ENCODE results near the gene TMEM163.
"Not testable (repeated sequence)": the region's sequence is repeated elsewhere in the genome, so short reads cannot be mapped to it uniquely, and the experiment has no call there.

Gene TMEM163

DNA sequence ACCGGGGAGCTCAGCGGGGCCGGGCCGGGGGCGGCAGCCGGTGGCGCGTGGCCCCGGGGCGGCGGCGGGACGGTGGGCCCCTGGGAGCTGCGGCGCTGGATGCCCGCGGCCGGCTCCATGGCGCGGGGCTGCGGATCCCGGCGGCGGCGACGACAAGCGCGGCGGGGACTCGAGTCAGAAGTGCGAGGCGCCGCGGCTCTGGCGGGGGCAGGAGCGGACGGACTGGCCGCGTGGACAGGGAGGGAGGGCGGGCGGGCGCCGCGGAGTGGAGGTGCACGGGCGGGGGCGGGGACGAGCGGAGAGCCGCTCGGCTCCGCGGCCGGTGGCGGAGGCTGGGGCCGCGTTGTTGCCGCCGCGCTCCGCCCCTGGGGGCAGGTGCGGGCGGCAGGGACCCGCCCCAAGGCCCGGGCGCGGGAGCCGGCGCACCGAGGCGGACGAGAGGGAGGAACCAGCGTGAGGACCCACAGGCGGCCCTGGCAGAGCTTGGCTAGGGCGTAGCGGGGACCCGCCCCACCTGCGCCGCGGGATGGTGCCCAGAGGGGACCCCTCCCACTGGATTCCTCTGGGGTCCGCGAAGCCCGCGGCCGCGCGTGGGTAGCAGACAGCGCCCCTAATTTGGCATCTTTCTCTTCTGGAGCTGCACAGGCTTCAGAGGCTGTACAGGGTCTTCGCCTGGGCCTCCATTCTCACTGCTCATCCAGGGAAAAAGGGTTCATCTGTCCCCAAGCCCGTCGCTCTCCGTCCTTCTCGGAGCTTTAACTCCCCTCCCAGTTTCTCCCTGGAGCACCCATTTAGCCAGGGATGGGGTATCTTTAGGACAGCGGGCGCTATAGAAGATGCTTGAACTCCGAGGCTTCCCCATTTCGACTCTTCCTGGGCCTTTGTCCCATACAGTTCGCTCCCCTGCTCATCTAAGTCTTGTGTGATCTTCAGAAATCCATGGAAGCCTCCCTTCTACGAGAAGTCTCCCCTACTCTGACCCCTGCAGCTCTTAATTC, at the start of gene TMEM163:
Gene TMEM163 (minus strand): TSS at position 184 of the 998 bp plus-strand sequence.
- DNase-seq (ENCODE audit: low spot score), result no peak

GRCh38 chr2:134766583-134766982, 47.8 kb upstream of the TMEM163 start:
- DNase-seq (ENCODE audit: low spot score), result no peak

- DNase-seq (ENCODE audit: low spot score), result no peak
Measured at GRCh38 chr2:134765987-134766386, 47.2 kb upstream of the TMEM163 start.

GRCh38 chr2:134764164-134764563, 45.4 kb upstream of the TMEM163 start:
- no peak for DNase-seq (ENCODE audit: low spot score)

DNA sequence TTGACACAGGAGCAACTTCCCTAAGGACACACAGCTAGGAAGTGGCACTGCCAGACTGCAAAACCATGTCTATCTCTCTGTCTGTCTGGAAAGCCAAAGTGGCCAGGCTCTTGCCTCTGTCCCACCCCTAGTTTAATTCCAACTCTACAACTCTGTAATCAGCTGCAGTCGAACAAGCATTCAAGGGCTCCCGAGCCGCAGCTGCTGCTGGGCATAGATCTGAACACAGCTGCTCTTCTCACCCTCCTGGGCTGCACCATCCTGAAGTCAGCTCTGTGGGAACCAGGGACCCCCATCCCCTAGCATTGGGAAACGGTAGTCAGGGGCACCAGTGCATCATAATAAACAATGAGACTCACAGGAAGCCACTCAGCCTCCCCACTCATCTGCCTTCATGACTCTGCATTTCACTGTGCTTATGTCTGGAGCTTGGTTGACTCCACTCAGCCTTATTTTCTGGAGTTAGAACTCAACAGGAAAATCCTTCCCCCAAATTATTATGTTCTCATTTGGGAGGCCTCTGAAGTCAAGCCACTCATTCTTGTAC, 44.4 kb upstream of the TMEM163 start:
- no peak for DNase-seq (ENCODE audit: low spot score)

- DNase-seq (ENCODE audit: low spot score), result no peak
Measured at GRCh38 chr2:134762508-134762907, 43.7 kb upstream of the TMEM163 start.

DNA sequence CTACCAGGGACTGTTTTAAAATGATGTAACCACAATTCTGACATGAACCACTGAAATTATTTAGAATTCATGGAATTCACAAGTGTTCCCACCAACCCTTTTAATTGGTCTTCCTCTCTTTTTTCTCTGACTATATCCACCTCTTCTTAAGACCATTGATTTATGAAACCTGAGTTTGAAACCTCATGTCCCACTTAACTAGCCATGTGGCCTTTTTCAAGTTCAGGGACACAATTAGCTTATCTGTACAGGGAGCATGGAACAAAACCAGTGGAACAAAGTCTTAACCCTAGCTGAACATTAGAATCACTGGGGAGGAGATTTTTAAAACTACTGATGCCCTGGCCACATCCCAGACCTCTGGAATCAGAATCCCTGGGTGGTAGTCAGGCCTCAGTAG, 41.6 kb upstream of the TMEM163 start:
- DNase-seq (ENCODE audit: low spot score), result no peak

GRCh38 chr2:134758633-134759032, 39.8 kb upstream of the TMEM163 start:
- no peak for DNase-seq (ENCODE audit: low spot score)

DNA sequence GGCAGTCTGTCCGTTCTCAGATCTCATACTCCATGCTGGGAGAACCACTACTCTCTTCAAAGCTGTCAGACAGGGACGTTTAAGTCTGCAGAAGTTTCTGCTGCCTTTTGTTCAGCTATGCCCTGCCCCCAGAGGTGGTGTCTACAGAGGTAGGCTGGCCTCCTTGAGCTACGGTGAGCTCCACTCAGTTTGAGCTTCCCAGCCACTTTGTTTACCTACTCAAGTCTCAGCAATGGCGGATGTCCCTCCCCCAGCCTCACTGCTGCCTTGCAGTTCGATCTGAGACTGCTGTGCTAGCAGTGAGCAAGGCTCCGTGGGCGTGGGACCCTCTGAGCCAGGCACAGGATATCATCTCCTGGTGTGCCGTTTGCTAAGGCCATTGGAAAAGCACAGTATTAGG, 33.2 kb upstream of the TMEM163 start:
- DNase-seq (ENCODE audit: low spot score), result not testable (repeated sequence)

GRCh38 chr2:134745546-134745945, 26.7 kb upstream of the TMEM163 start:
- no peak for DNase-seq (ENCODE audit: low spot score)

DNA sequence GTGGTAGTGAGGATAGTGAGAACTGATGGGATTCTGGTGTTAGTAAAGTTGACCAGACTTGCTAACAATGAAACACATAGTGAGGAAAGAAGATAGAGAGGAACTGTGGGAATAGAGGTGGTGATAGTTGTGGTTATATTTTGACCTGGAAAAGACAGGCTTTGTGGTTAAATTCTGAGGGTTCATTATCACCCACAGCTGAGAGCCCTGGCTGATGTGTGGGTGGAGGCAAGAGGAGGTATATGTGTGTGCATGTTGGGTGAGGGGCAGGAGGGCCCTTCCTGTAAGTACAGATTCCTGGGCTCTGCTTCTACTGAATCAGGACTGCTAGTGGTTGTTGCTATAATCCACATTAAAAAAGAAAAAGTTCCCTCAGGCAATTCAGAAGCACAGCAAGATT, 26.2 kb upstream of the TMEM163 start:
- DNase-seq (ENCODE audit: low spot score), result no peak

DNA sequence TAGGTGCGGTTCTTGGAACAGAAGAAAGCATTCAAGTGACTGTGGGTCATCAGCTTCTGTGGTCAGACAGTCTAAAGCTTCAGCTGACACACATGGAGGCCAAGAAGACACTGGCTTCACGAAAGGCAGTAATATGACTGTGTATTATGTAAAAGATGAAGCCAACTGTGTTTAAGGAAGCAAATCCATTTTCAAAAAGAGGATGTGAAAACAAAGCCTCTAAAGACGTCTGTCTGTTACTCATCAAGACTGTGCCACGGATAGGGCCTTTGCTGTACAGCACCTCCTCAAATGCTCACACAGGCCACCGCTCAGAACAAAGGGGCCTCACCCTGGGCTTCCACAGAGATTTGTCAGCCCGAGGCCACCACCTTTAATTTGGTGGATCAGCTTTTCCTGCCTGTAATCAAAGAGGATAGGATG, 21.1 kb upstream of the TMEM163 start:
- no peak for DNase-seq (ENCODE audit: low spot score)

GRCh38 chr2:134739236-134739878, 20.6 kb upstream of the TMEM163 start:
- DNase-seq (ENCODE audit: low spot score), result no peak

DNA sequence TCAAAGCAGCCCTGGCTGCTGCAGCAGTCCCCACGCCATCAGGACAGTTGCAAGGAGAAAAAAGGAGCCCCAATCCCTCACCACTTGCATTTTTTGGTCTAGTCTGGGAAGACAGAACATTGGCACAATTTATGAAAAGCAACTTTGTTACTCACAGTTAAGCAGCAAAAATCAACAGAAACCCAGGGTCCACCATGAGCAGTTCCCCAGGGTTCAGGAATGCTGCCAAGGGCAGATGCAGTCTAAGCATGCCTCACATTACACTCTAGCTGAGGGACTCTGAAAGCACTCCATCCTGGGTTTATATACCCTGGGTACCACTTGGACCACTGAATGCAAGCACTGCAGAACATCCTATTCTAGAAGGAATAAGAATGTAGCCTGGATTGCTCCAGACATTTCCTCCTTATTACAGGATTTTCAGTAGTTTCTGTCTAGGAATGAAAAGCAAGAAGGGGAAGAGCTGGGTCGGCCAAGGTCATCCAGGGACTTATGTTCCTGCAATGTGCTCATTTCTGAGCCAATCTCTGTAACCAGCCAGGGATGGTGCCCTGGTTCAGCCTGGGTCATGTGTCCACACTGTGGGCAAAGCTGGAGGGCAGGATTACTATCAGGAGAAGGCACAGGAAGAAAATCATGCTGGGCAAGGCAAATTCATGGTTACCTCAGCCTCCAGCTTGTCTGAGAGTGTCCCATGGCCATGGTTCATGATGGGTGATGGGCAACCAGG, 19.5 kb upstream of the TMEM163 start:
- no peak for DNase-seq (ENCODE audit: low spot score)

DNA sequence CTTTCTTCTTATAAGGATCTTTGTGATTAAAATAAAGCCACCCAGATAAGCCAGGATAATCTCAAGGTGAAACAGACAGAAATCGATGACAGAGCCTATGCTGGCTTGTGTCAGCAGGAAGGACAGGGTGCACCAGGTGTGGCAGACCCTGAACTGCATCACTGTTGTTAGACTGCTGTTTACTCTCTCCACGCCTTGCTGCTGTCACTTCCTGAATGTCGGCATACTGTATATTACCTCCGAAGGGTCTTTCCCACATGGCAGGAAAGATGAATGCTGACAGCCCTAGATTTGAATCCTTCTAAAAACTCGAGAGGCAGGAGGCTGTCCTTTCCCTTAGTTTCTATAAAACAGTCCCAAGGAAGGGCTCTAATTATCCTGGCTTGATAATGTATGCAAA, 18.9 kb upstream of the TMEM163 start:
- no peak for DNase-seq (ENCODE audit: low spot score)

DNA sequence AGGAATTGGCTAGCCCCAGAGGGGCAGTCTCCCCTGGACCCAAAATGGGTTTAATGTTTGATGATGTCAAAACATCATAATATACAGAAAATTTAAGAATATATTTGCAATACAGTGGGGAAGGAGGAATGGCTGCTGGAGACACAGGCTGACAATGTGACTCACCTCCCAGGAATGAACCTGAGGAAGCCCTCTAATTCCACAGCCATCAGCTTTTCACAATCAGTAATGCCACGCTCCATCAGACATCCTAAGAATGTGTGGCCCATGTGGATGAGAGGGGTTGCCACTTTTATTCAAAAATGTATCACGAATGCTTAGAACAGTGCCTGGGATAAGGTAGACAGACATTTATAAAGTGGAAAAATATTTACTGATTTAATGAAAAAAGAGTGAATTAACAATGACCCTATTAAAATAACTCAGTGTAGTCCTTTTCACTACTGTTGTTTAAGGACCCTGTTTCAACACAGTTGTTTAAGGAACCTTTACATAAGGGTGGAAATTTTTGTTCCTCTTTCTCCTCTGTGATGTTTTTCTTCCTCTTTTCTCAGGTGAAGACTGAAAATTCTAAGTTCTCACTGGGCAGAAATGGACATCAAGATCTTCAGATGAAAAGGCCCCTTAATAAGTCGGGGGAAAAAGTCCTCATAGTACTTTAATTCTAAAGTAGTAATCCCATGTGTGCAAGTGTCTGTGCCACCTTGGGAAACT, 17.5 kb upstream of the TMEM163 start:
- no peak for DNase-seq (ENCODE audit: low spot score)

- DNase-seq (ENCODE audit: low spot score), result no peak
Measured at GRCh38 chr2:134728163-134728562, 9.4 kb upstream of the TMEM163 start.

DNA sequence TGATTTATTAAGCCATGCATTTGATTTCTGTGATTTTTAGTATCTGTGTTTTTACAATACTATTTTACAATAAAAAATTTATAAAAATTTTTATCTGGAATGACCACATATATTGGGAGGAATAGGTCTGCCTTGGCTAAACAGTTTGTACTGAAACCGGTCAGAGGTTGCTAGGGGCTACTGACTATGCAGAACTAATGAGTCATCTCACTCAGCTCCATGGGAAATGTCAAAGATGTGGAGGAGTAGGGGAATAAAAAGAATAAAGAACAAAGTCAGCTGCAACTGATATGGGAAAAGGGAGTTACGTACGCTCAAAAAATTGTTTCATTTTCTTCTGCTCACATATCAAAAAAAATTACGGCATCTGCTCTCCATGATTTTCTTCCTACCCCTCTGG, 8.6 kb upstream of the TMEM163 start:
- DNase-seq (ENCODE audit: low spot score), result no peak

DNA sequence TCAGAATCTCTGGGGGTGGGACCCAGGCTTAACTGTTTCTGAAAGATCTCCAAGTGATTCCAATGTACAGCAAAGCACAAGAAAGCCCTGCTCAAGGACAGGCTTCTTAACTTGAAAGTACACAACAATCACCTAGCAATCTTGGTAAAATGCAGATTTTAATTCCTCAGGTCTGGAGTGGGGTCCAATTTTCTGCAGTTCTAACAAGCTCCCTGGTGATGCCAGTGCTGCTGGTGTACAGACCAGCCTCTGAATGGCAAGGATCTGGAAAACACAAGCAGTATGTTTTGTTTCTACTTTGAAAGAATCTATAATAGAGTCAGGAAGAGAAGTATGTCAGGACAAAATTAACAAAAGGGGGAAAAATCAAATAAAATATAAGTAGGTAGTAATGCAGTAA, 7.8 kb upstream of the TMEM163 start:
- DNase-seq (ENCODE audit: low spot score), result no peak

- DNase-seq (ENCODE audit: low spot score), result no peak
Measured at GRCh38 chr2:134725876-134726275, 7.1 kb upstream of the TMEM163 start.

DNA sequence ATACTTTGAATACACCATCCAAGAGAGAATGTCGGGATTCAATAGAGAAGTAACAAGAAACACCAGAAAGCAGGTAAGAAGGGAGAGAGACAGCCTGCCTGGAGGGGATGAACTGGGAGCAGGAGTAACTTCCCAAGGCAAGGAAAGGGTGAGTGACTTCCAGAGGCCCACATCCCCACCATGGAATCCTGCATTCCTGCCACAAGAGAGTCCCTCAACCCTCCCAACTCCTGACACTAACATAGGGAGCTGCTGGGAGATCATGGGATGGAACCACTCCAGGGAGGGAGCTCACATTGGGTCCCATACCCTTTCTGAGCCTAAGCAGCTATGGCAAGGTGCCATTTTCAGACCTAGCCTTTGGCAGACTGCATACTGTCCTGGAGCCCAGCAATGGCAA, 5.5 kb upstream of the TMEM163 start:
- no peak for DNase-seq (ENCODE audit: low spot score)

- not testable (repeated sequence) for DNase-seq (ENCODE audit: low spot score)
Measured at GRCh38 chr2:134723742-134724141, 4.9 kb upstream of the TMEM163 start.
